Activated CD4-positive, alpha-beta T cell treated with anti-CD3 and anti-CD28 coated beads for 24 hours (primary cell): ENCODE results near the gene IGFBP2.

Source experiments
- DNase-seq, 2 donors: peaks; one replicate each; pipeline ENCODE4 v3.0.0-alpha.2; 2020; ENCODE audit warnings: low read depth in 2 of 2

IGFBP2 gene

DNA sequence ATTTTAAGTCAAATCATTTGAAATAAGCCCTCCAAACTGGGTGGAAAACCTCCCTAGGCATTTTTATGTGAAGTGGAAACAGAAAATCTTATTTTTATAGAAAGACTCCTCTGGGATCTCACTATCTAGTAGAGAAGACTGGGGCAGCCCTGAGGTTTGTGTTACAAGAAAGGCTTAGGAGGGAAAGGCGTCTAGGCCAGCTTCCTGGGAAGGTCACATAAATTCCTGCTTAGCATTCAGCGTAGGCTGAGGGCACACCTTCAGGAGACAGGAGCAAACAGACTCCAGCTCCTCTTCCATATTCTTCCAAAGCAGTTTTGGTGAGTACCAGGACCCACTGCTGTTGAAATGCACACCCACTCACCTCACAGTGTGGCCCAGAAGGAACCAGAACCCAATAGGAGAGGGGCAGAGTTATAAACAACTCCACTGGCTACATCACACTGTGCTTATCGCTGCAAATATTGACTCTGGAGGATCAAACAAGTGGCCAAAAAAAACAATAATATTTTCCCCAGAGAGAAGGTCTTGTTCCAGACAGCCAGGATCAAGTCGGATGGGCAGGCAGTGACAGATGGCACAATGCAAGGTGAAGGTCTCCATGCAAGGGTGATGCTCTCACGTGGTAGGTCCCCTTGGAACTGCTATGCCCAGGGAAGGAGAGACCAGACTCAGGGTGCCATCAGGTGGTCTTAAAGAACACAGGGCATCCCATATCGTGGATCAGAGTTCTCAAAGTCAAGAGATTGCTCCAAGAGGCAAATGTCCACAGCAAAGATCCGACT, 17.7 kb upstream of the IGFBP2 start:
- no peak for DNase-seq

DNA sequence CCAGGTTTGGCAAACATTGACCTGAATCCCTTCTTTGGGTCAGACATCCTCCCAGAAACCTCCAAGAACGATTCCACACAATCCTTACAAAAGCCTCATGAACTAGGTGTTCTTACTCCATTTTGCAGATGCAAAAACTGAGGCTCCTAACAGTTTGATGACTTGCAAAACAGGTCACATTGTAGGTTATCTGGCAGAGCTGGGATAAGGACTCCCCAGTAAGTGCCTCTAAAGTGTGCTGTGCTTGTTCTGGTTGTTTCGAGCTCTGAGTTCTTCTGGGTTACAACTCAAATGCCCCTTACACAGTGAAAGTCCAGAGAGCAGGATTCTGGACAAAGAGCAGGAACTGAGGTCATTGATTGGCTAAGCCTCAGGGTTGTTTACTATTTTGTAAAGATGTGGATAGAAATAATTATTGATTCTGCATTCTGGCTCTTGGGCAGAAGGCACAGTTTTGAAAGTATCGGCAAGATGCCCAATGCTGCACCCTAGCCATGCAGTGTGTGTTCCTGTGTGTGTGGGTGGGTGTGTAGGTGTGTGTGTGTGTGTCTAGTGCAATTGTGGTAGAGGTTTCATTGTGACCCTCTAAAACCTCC, 17.0 kb upstream of the IGFBP2 start:
- DNase-seq: no peak

DNA sequence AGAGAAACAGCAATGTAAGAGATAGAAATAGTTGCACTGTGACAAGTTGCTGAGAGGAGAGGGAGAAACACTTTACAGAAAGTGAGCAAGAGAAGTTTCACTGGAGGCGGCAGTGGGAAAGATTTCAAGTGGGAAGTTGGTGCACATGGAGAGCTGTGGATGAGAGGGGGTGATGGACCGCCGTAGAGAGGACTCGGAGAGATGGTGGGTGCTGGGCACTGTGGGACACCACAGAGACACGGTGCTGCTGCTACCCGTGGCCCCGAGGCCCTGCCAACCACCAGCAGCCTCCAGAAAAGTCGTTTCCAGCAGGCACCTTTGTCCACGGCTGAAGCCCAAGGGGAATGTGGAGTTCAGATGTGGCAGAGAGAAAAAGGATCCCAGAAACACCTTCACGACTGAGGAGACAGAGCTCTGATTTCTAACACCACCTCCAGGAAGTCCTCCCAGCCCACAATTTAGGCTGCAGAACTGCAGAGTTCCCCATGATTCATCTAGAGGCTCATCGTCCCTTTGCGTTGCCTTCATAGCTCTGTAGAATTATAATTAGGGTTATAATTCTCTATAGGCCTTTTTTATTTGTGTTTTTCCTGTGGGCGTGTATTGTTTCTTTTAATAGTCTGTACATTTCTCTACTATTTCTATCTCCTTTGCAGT, 15.9 kb upstream of the IGFBP2 start:
- no peak for DNase-seq

DNA sequence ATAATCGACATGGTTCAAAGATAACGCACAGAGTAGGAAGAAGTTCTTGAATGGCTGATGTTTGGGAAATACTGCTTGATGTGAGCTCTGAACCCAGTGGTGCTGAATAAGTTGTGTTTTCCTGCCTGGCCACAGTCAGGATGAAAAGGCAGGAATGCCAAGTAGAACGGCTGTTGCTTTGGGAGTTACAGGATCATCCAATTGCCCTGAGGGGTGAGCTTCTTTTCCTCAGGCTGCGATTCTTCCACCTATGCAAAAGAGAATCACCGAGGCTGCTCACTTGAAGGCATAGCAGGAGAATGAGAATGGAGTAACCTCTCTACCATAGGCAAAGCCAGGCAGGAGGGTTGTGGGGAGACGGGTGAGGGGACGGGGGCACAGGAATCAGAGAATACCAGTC, 14.4 kb upstream of the IGFBP2 start:
- no peak for DNase-seq

GRCh38 chr2:216619411-216620393, 13.5 kb upstream of the IGFBP2 start:
- DNase-seq: no peak

GRCh38 chr2:216620786-216621185, 12.4 kb upstream of the IGFBP2 start:
- DNase-seq: no peak

DNA sequence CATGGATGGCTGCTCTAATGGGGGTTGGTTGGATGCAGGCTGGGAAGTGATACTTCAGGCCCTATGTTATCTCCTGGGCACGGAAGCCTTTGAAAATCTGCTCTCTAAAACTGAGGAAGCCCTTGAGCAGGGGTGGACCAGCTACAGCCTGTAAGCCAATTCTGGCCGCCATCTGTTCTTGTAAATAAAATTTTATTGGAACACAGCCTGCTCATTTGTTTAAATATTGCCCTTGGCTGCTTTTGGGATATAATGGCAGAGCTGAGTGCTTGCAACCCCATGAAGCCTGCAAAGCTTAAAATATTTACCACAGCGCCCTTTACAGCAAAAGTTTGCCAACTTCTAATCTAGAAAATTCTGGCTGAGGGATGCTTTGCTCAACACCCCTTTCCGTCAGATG, 11.9 kb upstream of the IGFBP2 start:
- no peak for DNase-seq

DNA sequence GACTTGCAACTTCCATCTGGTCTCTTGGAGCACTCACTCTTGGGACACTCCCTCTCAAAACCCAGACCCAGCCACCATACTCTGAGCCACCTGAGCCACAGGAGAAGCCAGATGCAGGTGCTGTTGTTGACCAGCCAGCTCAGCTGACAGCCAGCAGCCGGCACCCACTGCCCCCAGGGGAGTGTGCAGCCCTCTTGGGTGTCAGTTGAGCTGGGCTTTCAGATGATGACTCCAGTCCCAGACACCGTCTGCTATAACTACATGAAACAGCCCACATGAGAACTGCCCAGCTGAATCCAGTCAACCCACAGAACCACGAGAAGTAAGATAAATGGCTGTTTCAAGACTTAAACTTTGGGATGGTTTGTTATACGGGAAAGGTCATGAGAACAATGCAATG, 10.7 kb upstream of the IGFBP2 start:
- DNase-seq: no peak

DNA sequence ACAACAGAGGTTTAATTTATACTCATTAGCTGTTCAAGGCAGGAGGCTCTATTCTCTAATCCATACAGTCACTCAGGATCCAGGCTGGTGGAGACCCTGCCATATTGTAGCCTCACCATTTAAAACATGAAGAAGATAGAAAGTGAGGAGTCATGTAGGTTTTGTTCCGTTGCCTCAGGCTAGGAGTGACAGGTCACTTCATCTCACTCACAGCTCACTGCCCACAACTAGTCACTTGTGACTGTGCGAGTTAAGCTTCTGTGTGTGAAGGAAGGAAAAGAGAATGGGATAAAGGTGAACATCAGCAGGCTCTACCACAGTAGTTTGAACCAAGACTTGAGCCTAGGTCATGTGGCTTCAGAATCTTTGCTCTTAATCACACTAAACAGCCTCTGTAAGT, 9.0 kb upstream of the IGFBP2 start:
- no peak for DNase-seq

GRCh38 chr2:216626168-216626874, 6.9 kb upstream of the IGFBP2 start:
- no peak for DNase-seq

- DNase-seq: no peak
These were observed 6.4 kb upstream of the IGFBP2 start for GRCh38 chr2:216626875-216627245.

- DNase-seq: no peak
These were observed 3.4 kb upstream of the IGFBP2 start for GRCh38 chr2:216629784-216630183.

DNA sequence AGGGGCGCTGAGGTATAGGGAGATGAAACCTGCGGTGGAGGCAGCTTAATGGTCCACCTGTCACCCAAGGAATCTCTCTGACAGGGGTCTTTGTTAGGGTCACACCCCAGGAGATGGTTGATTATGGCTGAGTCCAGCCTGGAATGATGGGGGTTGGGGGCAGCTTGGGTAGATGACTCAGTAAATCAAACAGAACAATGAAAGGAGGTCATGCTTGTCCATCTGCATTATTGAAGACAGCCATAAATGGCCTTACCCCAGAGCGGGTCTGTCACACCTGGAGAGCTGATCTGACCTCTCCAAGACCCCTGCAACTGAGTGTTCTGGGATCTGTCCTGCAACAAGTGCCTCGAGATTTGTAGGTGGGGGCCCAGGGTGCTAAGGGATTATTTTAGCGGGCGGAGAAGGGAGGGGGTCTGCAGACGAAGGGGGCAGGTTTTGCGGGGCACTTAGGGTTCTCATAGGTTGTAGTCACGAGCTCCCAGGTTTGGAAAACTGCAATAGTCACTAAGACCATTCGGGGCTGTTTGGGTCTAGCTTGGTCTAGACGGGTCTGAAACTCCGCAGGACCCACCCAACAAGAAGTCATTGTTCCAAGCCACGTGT, 771 bp upstream of the IGFBP2 start:
- DNase-seq: no peak

- no peak for DNase-seq
These were observed 573 bp downstream of the IGFBP2 start for GRCh38 chr2:216633616-216634369.

DNA sequence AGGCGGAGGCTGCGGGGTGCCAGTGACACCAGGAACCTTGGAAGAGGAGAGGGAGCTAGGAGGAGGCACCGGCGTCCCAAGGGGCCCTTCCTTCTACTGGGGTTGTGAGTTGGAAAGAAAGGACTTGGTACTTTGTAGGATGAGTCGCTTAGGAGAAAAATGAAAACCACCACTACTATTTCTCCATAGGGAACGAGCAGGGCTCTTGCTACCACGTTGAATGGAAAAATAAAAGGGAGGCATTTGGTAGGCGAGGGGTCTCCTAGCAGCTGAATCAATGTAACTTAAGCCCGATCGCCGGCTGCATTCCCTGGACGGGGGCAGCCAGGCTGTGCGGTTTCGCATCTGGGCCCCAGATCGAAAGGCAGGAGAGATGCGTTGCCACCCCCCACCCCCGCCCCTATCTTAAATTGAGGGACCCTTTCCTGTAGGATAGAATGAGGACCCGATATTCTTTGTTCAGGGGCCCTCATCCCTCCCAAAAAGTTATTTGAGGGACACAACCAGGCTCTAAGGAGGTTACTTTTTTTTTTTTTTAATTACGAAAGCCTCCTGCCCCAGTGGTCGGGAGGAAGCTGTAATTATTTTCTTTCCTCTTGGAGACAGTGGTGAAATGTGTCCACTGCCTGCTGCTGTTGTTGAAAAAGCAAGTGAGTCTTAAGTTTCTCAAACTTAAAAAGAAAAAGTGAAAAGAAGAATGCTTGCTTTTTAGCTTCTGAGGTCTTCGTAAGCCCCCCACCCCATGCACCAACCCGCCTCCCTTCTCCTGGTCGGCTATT, 1.3 kb downstream of the IGFBP2 start:
- DNase-seq: no peak

- no peak for DNase-seq
These were observed 2.0 kb downstream of the IGFBP2 start for GRCh38 chr2:216635171-216635570.

- no peak for DNase-seq
These were observed 2.7 kb downstream of the IGFBP2 start for GRCh38 chr2:216635701-216636550.
